NOMO-1 treated with DMSO at 0.1 percent for 48 hours (cell line): ENCODE results near the gene NWD2.

Experiments
- DNase-seq: peaks from one replicate; lab custom pipeline; 2025; ENCODE audit not compliant: unreplicated experiment; lab: John Stamatoyannopoulos, UW

NWD2 gene

DNA sequence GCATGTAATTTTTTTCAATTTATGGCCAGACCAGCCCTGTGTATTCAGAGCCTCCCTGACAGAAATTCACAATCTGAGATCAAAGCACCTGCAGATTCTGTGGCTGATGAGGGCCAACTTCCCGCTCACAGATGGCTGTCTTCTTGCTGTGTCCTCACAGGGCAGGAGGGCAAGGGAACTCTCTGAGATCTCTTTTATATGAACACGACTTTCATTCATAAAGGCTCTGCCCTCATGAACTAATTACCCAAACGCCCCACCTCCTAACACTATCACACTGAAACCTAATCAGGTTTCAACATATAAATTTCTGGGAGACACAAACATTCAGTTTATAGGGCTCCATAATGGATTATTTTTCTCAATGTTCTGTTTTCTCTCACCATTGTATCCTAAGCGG lies 192.6 kb downstream of the NWD2 start:
- no peak for DNase-seq

DNA sequence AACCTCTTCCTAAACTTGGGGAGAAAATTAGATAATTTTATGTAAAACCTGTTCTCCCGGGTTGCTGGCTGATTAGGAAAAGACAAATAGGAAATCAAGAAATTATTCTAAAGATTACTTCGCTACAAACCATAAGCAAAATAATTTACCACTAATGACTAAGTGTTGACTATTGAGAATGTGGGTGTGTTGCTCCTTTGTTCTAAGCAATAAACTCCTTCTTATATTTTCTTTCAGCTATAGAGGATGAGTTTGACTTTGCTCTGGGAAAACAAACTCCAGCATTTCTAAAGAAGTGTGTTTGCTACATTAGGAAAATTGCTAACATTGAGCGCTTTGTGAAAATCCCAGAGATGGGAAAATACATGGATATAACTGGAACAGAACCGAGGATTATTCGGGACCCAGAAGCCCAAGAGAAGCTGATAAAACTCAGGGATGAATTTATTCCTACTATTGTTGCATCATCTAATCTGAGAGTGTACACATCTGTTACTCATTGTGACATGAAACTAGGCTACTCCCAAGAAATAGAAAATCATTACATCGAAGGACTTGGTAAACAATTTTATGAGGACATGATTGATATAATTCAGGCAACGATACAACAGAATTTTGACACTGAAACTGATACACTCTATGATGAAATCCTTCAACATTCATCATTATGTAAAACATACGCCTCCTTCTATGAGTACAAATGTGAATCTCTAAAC lies 194.2 kb downstream of the NWD2 start:
- no peak for DNase-seq

DNA sequence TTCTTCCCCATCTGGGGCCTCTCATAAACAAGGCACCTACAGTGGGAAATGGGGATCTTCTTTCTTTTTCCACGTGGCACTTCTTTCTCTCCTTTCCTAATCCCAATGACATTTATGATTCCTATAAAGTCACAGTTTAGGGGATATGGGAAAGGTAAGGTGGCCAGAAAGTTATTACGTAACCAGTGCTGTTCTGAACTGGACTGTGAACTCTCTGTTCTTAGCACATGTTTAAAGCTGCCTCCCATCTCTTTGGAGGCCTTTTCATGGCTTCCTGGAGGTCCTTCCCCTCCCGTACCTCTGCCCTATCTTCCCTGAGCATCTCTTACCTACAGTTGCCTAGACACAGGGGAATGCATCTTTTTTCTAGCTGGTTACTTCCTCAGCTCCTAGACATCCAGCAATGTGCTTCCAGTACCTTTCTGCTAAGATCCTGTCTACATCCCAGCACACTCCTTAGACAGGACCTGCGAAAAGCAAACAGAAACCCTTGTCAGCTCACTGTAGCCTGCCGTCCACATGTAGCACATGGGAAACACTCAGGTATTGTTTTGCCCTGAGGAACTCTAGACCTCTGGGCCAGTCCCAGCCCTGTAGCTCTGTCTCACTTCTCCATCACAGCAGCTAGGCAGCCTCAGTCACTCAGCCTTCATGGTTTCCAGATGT lies 195.4 kb downstream of the NWD2 start:
- no peak for DNase-seq

DNA sequence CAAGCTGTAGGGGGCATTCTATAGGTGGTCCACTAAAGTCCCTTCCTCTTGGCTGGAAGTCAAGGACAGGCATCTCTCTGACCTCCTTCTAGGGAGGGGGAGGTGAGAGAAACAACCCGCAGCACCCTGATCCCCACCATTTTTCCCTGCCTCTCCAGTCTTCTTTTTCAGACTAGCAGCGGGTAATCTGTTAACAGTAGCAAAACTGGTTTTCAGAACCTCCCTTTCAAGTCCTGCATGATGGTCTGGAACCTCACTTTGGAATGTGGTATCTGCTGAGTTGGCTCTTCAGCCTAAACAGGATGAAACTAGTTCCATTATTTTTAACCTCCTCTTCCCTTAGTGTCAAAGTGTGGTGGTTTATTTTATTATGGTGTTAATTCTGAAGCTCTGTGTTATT lies 196.0 kb downstream of the NWD2 start:
- DNase-seq, result no peak

DNA sequence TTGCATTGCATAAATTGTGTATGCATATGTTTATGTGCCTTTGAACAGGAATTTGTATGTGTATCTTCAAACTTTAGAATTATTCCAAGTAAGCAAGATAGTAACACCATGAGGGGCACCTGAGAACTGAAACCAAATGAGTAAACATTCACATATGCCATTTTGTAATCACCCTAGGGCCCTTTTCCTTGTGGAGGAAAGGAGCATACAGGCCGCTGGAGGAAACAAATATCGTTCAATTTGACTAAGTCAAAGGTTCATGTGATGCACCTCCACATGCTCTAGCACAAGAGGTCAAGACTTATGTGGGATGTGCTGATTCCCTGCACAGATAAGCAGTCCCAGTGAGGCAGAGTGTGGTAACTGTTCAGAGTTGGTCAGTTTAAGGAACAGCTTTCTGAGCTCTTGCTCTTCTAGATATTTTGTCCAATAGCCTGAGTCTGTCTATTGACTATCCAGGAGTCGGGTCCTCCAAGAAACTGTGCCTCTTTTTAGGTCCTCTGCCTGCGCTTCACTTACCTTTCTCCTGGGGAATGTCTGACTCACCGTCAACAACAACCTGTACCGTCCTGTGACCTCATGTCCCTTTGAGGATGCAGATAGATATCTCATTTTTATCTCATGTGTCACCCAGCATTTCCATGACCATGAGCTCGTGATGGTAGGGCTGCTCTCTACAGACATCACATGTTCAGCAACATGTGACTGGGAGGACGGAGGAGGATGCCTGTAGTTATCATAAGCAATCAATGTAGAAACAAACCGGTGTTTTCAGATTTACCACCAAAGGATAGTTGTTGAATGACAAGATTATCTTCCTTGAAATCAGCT lies 196.9 kb downstream of the NWD2 start:
- DNase-seq, result no peak

DNA sequence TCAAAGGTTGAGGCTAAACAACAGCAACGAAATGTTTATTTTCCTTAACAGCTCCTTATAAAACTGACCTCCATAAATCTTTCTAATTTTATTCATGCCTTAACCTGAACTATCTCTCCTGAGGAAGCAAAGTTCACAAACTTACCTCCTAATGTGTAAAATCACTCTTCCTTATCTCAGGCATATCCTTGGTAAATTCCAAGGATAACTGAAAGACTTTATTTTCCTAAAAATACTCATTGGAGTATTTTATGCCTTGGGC lies 197.4 kb downstream of the NWD2 start:
- DNase-seq, result no peak

DNA sequence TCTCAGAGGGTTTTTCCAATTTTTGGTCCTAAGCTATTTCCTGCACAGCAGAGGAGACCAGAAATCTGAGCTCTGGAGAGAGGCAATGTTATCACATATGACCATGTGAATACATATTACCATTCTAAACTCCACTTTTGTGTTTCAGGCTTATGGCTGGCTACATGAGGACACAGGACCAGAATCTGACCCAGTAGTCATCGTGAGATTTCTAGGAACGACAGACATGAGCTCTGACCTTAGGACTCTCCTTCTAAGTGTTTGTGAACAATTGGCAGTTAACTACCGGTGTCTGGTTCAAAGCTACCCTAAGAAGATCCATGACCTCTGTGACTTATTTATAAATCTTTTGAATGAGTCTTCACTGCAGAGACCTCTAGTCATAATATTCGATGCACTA lies 198.6 kb downstream of the NWD2 start:
- no peak for DNase-seq

DNA sequence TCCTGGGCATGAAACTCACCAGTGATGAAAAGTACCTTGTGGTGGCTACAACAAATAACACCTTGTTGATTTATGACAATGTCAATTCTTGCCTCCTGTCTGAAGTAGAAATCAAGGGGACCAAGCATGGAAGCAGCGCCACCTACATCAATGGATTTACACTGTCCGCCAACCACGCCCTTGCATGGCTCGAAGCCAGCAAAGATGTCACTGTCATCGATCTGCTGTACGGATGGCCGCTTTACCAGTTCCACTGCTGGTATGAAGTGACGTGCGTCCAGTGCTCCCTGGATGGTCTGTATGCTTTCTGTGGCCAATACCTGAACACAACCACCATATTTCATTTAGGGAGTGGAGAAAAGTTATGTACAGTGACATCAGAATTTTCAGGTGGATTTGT lies 200.5 kb downstream of the NWD2 start:
- no peak for DNase-seq

DNA sequence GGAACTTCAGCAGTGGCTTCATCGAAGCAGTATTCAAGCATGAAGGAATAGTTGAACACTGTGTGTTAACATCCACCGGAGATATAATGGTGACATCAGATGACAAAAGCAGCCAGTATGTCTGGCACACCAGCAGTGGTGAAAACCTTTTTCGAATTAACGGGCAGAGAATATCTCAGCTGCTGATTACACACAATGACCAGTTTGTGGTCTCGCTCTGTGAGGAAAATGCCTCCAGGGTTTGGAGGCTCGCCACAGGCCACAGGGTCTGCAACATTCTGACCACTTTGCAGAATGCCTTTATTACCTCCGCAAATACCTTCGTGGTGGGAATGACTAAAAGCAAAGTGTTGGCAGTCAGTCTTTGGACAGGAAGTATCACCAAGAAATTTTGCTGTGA lies 201.5 kb downstream of the NWD2 start:
- DNase-seq, result no peak

DNA sequence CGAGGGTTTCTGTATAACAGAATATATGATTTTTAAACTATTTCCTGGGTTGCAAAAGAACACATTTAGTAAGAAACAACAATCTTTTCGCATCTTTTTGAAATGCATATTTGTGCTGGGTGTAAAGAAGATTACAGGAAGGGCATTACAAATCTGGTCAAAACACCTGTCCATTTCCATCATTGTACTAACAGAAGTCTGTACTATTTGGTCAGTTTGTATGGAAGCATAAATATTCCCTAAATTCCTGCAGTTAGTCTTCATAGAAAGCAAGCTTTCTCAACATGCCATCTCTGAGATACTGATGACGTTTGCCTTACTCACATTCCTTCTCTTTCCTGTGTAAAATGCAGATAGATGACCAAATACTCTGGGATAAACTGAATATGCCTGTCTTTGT lies 203.3 kb downstream of the NWD2 start:
- DNase-seq, result no peak

DNA sequence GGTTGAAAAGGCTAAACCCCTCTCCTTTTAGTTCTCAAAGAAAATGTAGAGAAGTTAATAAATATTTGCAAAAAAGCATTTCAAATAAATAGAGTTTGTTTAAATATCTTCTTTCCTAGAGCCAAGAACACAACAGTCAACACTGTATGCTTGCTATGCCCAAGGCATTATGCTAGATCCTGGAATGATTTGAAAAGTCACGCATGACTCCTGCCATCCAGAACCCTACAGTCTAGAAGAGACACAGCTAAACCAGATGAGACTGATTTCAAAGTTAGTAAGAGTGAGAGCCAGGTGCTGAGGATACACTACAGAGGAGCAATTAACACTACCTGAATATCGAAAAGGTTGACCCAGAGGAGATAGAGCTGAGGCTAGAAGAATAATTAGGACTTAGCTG lies 205.8 kb downstream of the NWD2 start:
- no peak for DNase-seq

DNA sequence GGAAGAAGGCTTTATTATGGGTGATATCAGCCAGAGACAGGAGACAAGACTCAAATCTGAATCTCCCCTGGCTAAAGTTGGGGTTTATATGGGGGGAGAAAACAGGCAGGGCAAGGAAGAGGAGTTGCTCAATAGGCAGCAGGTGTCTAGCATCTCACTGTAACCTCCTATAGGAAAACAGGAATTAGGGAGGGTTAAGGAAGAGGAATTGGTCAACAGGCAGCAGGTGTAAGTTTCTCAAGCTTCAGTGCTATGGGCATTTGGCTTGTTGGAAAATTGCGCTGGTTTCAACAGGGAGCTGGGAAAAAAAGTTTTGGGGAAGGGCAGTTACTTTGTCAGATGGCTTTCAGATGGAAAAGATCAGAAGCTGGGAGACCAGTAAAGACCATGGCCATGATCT lies 206.4 kb downstream of the NWD2 start:
- no peak for DNase-seq

DNA sequence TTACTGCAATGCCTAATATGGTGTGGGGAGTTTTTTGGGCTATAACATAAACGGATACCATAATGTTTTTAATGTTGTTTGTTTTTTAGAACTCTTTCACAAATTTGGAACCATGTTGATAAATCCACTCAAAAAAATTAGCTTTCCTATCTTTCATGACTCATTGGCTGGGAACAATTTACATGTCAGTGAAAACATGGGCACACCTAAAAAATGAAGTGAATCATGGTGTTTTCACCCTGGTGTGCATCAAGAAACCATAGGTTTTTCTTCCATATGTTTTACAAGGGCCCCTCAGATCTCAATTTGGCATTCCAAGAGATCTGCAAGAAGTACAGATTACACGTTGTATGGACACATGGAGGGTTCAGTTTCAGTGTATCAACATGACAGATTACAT lies 207.1 kb downstream of the NWD2 start:
- DNase-seq, result no peak

DNA sequence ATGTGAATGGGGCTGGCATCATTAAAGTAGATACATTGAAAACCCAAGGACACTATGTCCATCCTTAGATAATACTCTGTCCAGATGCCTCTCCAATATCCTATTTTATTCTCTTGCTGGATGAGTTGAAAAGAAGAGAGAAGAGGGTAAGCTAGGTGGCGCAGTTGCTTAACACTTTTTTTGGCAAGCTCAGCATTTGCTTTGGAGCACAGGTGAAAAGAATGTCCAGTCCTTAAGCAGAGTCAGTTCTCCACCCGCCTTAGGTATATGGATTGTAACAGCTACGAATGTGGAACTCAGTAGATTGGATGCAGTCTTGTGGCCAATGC lies 208.4 kb downstream of the NWD2 start:
- DNase-seq, result peak; percentile 53

DNA sequence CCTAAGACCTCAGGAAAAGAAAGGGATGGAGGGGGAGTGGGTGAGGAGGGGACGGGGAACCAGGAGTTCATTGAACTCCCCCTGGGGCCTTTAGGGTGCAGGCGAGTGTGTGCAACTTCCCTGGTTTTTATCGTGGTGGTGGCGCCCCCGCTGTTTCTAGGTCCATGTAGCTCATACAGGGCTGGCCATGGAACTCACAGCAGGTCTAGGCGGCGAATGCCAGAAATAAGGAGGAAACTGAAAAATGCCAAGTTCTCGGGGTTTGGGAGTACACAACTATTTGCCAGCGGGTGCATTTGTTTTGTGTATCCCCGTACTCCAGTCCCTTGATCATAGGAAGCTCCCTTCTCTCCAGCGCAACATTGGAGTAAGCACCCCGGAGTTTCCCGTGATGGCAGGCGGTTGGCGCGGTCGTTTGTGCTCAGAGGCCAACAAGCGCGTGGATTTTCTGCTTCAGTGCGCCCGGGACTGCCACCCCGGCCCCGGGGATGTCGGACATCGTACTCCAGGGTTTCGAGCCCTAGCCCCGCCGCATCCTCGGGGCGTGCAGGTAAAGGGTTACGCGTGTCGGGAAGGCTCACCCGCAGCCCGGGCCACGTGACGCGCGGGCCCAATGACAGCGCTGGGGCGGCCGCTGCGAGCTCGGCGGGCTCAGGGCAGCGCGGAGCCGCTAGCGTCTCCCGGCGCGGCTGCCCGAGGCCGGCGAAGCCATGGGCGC lies 208.9 kb downstream of the NWD2 start:
- DNase-seq, result peak; percentile 19

DNA sequence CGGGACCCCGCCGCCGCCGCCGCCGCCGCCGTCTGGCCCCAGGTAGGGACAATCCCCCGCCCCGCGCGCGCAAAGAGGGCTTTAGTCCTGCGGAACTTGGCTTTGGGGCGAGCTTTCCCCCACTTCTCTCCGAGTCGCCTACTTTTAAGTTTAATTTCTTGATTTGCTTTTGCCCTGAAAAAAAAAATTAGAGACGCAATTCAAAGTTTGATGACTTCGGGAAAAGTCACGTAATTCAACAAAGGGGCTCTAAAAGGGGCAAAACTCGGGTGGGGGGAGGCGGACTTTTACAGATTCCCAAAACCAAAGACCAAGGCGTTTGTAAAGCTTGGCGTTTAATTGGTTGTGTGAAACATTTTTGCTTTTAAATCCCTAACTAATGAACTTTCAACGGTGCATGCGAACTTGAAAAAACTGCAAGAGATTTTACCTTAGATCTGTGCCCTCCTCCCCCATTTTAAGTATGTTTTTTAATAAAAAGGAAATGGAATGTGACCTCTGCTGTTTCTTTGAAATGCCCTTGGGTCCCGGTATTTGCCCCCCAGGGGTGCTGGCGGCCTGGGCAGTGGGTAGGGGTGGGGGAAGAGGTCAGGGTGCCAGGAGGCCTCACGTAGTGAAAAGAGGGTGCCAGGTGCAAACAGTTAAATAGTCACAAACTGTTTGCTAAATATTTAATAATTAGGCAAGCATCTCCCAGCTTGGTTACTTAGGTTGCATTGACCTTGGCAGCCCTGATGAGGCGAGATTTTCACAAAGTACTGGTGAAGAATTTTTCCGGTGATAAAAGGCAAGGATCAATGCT lies 209.7 kb downstream of the NWD2 start:
- DNase-seq, result no peak

DNA sequence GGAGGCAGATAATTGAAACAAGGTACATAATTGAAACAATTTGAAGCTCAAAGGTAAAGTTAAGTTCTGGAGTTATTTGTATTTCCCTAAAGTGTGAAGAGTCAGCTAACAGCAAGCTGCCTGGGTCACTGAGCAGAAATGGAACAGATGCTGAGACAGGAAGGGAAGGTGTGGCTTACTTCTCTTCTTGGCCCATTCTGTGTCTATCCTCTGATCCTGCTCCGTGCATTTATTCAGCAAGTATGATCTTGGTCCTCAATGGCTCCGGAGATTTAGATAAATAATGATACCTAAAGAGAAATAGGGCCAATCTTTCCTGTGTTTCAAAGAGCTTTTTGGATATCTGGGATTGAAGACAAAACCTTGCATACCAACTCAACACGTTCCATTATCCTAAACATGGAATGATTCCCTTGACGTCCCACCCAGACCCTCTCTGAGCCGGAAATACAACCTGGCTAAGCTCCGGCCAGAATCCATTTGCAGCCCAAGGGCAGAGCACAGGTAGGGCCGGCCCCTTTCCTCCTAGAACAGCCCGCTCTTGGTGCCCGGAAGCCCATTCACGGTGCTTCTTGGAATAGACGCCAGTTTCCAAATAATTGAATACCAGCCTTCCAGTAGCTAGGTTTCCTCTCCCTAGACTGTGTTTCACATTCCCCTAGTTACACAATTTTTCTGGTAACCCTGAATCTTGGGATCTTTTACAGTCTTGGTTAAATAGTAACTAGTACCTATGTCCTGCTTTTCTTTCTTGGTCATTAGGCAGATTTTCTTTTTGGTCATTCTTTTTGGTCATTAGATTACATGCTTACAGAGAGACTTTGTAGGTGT lies 211.0 kb downstream of the NWD2 start:
- no peak for DNase-seq

DNA sequence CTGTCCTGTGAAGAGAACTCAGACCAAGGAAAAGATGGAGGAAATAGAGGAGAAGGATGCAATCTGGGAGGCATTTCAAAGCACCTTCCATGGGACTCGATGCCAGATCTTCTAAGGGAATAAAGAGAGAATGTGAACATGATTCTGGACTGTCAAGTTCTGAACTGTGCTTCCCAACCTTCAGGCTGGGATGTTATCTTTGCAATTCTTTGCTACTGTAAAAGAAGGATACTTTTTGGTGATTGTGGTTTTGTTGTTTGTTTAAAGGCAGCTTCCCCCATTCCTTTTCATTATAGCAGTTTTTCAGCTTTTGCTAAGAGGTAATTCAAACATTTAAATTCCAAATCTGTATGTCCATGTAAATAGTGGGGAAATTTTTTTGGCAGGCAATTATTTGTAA lies 217.3 kb downstream of the NWD2 start:
- no peak for DNase-seq

DNA sequence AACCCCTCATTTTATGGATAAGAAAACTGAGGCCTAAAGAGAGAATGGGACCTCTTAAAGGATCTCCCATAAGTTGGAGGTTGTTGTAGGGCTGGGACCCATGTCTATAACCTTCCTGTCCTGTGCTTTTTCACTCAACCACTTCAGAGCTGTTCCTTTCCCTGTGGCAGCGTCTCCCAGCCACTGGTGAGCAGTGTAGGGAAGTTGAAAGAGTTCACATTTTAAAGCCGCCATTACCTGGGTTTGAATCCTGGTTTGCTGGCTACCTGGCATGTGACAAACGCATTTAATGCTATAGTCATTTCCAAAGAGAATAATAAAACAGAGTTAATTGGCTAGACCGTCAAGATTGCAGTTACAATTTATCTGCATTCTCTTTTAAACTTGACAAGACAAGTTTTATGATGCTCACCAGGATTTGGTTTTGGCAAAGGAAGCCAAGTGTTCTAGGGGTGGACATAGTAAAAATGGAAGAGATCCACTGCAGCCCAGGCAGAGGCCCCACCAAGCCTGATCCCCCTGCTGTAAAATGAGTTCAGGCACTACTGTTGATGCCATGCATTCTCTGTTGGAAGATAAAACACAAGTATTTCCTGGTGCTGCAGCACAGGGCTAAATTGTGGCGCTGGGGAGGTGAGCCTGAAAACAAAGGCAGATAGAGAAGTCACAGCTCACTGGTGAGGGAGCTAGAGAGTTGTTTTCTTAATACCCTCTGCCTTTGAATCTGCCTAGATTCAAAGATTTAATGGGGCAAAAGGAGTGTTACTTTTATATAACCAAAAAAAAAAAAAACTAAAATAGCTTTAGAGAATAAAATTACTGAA lies 218.7 kb downstream of the NWD2 start:
- DNase-seq, result no peak
